Peyer's patch (tissue), 4 donors: Measurements from ENCODE around the gene FAU. TPM values are rescaled to one million over a fixed set of nuclear protein-coding genes. Genes with fewer than 3 reads are reported as not detected.

Experiments
- DNase-seq, 3 donors: peaks; one replicate each; pipeline ENCODE4 v3.0.0-alpha.2; 2017 to 2019
- H3K27ac ChIP-seq, 4 donors: fragments of 200-600 bp; sonication (generic); one replicate each; pipeline ENCODE4 v1.5.1; 2016 to 2019
- H3K27me3 ChIP-seq, 2 donors: fragments of 200-600 bp; sonication (generic); one replicate each; pipeline ENCODE4 v1.5.1; 2019
- H3K36me3 ChIP-seq, 3 donors: fragments of 200-600 bp; sonication (generic); one replicate each; pipeline ENCODE4 v1.5.1; 2016 to 2019
- H3K4me1 ChIP-seq, 4 donors: fragments of 200-600 bp; sonication (generic); one replicate each; pipeline ENCODE4 v1.5.1; 2016 to 2019
- H3K4me3 ChIP-seq, 4 donors: fragments of 200-600 bp; sonication (generic); 1 replicate in 3 of 4; 2 replicates in 1 of 4; pipeline ENCODE4 v1.5.1; 2016 to 2019; ENCODE audit warnings: mild to moderate bottlenecking in 1 of 4
- H3K9me3 ChIP-seq, 4 donors: fragments of 200-600 bp; sonication (generic); one replicate each; pipeline ENCODE4 v1.5.1; 2016 to 2019; ENCODE audit warnings: mild to moderate bottlenecking in 1 of 4
- POLR2A ChIP-seq, 2 donors: fragments of 450-650 bp; IDR thresholded peaks; one replicate each; pipeline ENCODE4 v1.5.1; 2017; ENCODE audit warnings: antibody characterized with exemption in 2 of 2, mild to moderate bottlenecking in 2 of 2, moderate library complexity in 2 of 2
- total RNA-seq, 4 donors: library from RNA; depleted of rRNA; stranded (reverse); fragments of >200 nt; gene quantifications; one replicate each; pipeline ENCODE4 v1.1.0, GENCODE V29; 2016
- TF ChIP-seq, protein P1 (sequence below), 6 experiments: fragments of 450-650 bp in 4 of 6; fragments of 200-600 bp in 2 of 6; sonication (generic) in 1 of 6; IDR thresholded peaks; one replicate each; pipeline ENCODE4 v1.5.1; 2017 to 2019; ENCODE audit warnings: antibody characterized with exemption in 6 of 6, mild to moderate bottlenecking in 3 of 6, moderate library complexity in 1 of 6

Gene FAU
- total RNA-seq, 4 donors from 2014 or later, result 412 to 714 (median 579) TPM

DNA sequence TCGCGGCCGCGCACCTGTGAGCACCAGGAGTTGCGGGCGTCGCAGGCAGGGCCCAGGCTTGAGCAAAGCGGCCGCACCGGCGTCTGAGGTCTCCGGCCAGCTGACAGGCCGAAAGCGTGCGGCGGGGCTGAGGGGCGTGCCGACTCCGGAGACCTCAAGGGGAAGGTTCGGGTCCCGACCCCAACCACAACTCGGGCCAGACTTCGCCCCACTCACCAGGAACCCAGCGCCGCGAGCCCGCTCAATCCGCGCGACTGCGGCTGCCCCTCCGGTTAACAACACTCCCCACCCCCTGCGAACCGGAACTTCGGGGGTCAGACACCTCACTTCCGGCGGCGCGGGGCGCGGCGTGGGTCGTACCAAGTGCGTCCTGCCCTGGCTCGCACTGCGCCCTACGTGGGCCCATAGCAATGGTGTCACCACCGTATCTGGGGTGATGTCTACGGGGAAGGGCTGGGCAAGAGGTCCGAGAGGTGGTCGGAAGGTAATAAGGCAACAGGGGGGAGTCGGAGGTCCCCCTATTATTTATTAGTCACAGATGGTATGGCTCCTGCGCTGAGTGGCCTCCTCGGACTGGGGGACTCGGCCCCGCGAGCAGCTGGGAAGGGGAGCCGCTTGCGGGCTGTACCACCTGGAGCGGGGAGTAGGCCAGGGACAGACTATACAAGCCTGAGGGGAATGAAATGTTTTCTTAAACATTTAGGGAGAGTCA, 12.5 kb upstream of the FAU start, which contains the start of gene SYVN1:
TSS of gene SYVN1 (minus strand) at position 280 of the 712 bp plus-strand sequence. CDS start 918 bp downstream, outside the sequence.
- Histone ChIP-seq H3K4me3 (peak within 1 kb of the TSS; percentile 81 to 96 (median 86)), H3K27ac (peak within 1 kb of the TSS; percentile 96 to 99 (median 98)), H3K9me3 (no peaks in the 10 kb centered on the region), H3K4me1 (peaks cover 0 to 30% (median 13%) of the 10 kb centered on the region in 4 donors), H3K27me3 (no peaks in the 10 kb centered on the region), H3K36me3 (peaks cover 0 to 35% (median 0%) of the 10 kb centered on the region in 3 donors)
- TF ChIP-seq POLR2A (IDR thresholded peaks at IDR 0.05), result peak; percentile 97 to 98
- TF ChIP-seq, protein P1, sequence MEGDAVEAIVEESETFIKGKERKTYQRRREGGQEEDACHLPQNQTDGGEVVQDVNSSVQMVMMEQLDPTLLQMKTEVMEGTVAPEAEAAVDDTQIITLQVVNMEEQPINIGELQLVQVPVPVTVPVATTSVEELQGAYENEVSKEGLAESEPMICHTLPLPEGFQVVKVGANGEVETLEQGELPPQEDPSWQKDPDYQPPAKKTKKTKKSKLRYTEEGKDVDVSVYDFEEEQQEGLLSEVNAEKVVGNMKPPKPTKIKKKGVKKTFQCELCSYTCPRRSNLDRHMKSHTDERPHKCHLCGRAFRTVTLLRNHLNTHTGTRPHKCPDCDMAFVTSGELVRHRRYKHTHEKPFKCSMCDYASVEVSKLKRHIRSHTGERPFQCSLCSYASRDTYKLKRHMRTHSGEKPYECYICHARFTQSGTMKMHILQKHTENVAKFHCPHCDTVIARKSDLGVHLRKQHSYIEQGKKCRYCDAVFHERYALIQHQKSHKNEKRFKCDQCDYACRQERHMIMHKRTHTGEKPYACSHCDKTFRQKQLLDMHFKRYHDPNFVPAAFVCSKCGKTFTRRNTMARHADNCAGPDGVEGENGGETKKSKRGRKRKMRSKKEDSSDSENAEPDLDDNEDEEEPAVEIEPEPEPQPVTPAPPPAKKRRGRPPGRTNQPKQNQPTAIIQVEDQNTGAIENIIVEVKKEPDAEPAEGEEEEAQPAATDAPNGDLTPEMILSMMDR (IDR thresholded peaks at IDR 0.05), result peak in 1 of 6 experiments; percentile 22
- peak; percentile 94 to 97 (median 96) for DNase-seq

DNA sequence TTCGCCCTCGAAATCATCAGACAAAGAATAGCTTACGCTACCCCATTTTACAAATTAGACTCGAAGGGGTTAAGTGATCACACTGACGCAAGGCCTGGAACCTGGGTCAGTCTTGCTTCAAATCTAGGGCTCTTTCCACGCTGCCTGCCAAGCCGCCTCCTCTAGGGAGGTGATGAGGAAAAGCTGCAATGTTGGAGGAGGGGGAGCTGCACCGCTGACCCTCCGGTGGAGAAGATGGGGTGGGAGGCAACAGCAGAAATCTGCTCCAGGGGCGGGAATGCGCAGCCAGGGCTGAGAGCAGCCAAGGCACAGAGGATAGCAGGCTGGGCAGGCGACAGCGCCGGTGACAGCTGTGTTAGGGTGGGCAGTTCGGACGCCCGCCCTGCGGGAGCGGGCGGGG, 11.8 kb upstream of the FAU start:
- H3K9me3 ChIP-seq, result no peaks in the 10 kb centered on the region
- H3K27me3 ChIP-seq, result no peaks in the 10 kb centered on the region
- peaks cover 0 to 42% (median 0%) of the 10 kb centered on the region in 3 donors for H3K36me3 ChIP-seq
- peak overlapping the region; percentile 96 to 99 (median 98) for H3K27ac ChIP-seq
- DNase-seq, result peak in 2 of 3 donors; percentile 50
- peak overlapping the region; percentile 81 to 96 (median 86) for H3K4me3 ChIP-seq
- H3K4me1 ChIP-seq, result peaks cover 0 to 30% (median 13%) of the 10 kb centered on the region in 4 donors
- no peak for TF ChIP-seq POLR2A (IDR thresholded peaks at IDR 0.05)
- TF ChIP-seq, protein P1 (IDR thresholded peaks at IDR 0.05), result no peak

DNA sequence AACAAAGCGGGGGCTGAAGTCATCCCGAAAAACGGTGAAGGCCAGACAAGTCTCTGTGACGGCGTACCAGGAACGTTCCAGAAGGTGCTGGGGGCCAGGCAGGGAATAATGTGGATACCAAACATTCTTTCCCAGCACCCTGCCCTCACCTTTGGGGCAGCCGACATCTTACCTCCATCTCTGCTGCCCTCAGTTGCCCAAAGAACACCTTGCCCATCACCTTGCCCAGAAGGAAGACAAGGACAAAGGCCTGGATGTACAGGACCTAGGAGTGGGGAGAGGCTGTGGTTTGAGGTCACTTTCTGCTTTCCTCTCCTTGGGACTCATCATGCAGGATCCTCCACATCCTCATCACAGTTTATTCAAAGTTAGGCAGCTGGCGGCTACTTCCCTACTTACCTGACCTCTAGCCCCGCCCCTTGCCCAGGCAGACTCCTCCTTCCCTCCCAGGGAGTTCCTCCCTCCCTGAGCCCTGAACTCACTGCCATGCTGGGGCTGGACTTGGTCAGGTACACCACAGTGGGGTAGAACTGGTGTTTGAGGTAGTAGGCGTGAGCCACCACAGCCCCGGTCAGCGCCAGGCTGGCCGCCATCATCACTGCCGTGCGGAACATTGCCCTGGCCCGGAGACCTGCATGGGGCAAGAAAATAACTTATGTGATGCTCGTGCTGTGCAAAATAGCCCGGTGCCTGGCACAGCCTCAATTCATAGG, 11.2 kb upstream of the FAU start:
- peak; percentile 25 to 56 for TF ChIP-seq POLR2A (IDR thresholded peaks at IDR 0.05)
- TF ChIP-seq, protein P1 (IDR thresholded peaks at IDR 0.05), result no peak
- Histone ChIP-seq H3K27me3 (no peaks in the 10 kb centered on the region), H3K4me1 (peaks cover 0 to 30% (median 13%) of the 10 kb centered on the region in 4 donors), H3K36me3 (peaks cover 0 to 48% (median 0%) of the 10 kb centered on the region in 3 donors), H3K9me3 (no peaks in the 10 kb centered on the region), H3K27ac (peak overlapping the region; percentile 96 to 99 (median 98)), H3K4me3 (peak overlapping the region; percentile 81 to 96 (median 86))
- DNase-seq, result peak; percentile 86 to 97 (median 96)

DNA sequence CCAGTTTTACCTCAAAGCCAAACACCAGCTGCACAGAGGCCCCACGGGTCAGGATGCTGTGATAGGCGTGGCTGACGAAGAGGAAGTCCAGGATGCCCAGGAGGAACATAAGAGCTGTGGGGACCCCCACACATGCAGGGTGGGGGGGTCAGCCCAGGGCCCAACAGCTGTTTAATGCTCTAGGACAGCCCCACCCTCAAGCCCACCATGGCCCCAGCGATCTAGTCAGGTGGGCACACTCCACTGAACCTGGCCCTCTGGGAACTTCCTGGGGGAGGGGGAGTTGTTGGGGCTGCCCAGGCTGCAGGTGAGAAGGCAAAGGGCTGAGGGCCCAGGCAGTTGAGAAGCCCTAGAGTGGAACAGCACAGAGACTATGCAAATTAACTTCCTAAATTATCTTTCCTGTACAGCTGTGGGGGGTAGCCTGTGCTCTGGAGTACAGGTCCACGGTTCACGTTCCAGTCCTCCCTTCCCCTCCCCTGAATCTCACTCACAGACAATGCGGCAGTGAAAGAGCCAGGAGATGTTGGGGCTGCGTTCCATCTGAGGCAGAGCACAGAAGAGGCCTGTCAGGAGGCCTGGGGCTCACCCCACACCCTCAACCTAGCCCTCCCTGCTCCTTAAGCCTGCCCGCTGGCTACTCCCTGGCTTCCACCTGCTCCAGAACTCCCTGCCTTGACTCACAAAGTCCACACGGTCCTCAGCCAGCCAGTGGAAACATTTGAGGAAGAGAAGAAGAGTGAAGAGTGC, 10.5 kb upstream of the FAU start:
- DNase-seq, result peak in 2 of 3 donors; percentile 82 to 85
- TF ChIP-seq POLR2A (IDR thresholded peaks at IDR 0.05), result no peak
- TF ChIP-seq, protein P1 (IDR thresholded peaks at IDR 0.05), result no peak
- Histone ChIP-seq H3K27ac (peak overlapping the region in 3 of 4 donors; percentile 96 to 98 (median 97)), H3K36me3 (peaks cover 0 to 55% (median 0%) of the 10 kb centered on the region in 3 donors), H3K9me3 (no peaks in the 10 kb centered on the region), H3K4me3 (peak overlapping the region; percentile 81 to 96 (median 86)), H3K27me3 (no peaks in the 10 kb centered on the region), H3K4me1 (peaks cover 0 to 30% (median 13%) of the 10 kb centered on the region in 4 donors)

DNA sequence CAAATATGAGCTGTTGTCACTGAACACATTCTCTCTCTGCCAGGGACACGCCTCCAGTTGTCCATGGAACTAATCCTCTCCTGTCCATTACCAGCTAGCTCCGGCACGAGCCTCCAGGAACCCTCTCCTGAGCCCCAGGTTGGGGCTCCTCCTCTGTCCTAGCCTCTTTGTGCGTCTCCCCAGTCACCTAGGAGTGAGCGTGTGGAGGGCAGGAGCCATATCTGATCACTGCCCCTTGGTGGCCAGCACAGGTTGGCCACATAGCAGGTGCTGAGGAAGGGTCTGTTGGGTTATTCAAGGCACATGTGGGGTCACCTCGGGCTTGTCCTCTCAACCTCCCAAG, 9.9 kb upstream of the FAU start:
- Histone ChIP-seq H3K4me3 (peak overlapping the region in 2 of 4 donors; percentile 4 to 81), H3K27ac (peak overlapping the region in 1 of 4 donors; percentile 97), H3K4me1 (peaks cover 0 to 30% (median 13%) of the 10 kb centered on the region in 4 donors), H3K27me3 (no peaks in the 10 kb centered on the region), H3K36me3 (peaks cover 0 to 60% (median 0%) of the 10 kb centered on the region in 3 donors), H3K9me3 (no peaks in the 10 kb centered on the region)
- TF ChIP-seq POLR2A (IDR thresholded peaks at IDR 0.05), result no peak
- TF ChIP-seq, protein P1 (IDR thresholded peaks at IDR 0.05), result no peak
- no peak for DNase-seq
